Osteoblast (primary cell): ENCODE data around the gene IPO11. TPM values are rescaled to one million over a fixed set of nuclear protein-coding genes. Genes with fewer than 3 reads are reported as not detected.
"Not testable (repeated sequence)": the region's sequence is repeated elsewhere in the genome, so short reads cannot be mapped to it uniquely, and the experiment has no call there.

Experiments
- DNase-seq: peaks from one replicate; pipeline ENCODE4 v3.0.0; 2011; ENCODE audit warnings: low spot score, mixed read lengths; ENCODE audit not compliant: insufficient read length; ENCODE audit errors: missing footprints
- H2AFZ ChIP-seq: 2 replicates; pipeline ENCODE4 v1.6.0; 2011; ENCODE audit warnings: mild to moderate bottlenecking, low read length
- H3K27ac ChIP-seq: 2 replicates; pipeline ENCODE4 v1.5.1; 2011; ENCODE audit warnings: mild to moderate bottlenecking, low read depth, low read length, moderate library complexity
- H3K27me3 ChIP-seq: 2 replicates; pipeline ENCODE4 v1.6.0; 2012; ENCODE audit warnings: mild to moderate bottlenecking, control low read depth, inconsistent platforms, low read length, moderate library complexity; ENCODE audit not compliant: insufficient read depth
- H3K36me3 ChIP-seq: 2 replicates; pipeline ENCODE4 v1.5.1; 2011; ENCODE audit warnings: mild to moderate bottlenecking, low read length, control low read depth, moderate library complexity; ENCODE audit not compliant: insufficient read depth
- H3K4me1 ChIP-seq: 2 replicates; pipeline ENCODE4 v1.5.1; 2011; ENCODE audit warnings: mild to moderate bottlenecking, low read length, control low read depth, moderate library complexity; ENCODE audit not compliant: insufficient read depth
- H3K4me2 ChIP-seq: 2 replicates; pipeline ENCODE4 v1.6.0; 2011; ENCODE audit warnings: mild to moderate bottlenecking, low read length; ENCODE audit not compliant: insufficient read depth
- H3K4me3 ChIP-seq: fragments of 200-600 bp; sonication (generic); 3 replicates; pipeline ENCODE4 v1.5.1; 2012; ENCODE audit warnings: mild to moderate bottlenecking, low read length, inconsistent platforms; ENCODE audit not compliant: insufficient read depth
- H3K79me2 ChIP-seq: 2 replicates; pipeline ENCODE4 v1.6.0; 2012; ENCODE audit warnings: mild to moderate bottlenecking, low read length, control low read depth, inconsistent platforms; ENCODE audit not compliant: insufficient read depth
- H3K9me3 ChIP-seq: 2 replicates; pipeline ENCODE4 v1.5.1; 2011; ENCODE audit warnings: low read depth, low read length, control low read depth
- H4K20me1 ChIP-seq: 2 replicates; pipeline ENCODE4 v1.6.0; 2012; ENCODE audit warnings: mild to moderate bottlenecking, low read length, control low read depth; ENCODE audit not compliant: insufficient read depth
- CTCF ChIP-seq: IDR thresholded peaks from 2 replicates; pipeline ENCODE4 v1.5.1; 2011; ENCODE audit warnings: mild to moderate bottlenecking, low read depth, low read length, moderate library complexity; ENCODE audit errors: extremely low read depth
- total RNA-seq: library from RNA; depleted of rRNA; stranded (reverse); fragments of >200 nt; gene quantifications from 2 replicates; pipeline ENCODE4 v1.2.3, GENCODE V29; 2012

The IPO11 gene
- total RNA-seq, 1 donor: 24.2 TPM

- no peaks in the 10 kb centered on the region for H3K79me2 ChIP-seq
- DNase-seq: no peak
- no peak overlapping the region for H3K4me2 ChIP-seq
- no peak overlapping the region for H3K4me3 ChIP-seq
- H3K36me3 ChIP-seq: no peaks in the 10 kb centered on the region
- no peak overlapping the region for H2AFZ ChIP-seq
- no peak for TF ChIP-seq CTCF
- no peaks in the 10 kb centered on the region for H4K20me1 ChIP-seq
- H3K4me1 ChIP-seq: no peaks in the 10 kb centered on the region
- H3K27me3 ChIP-seq: no peaks in the 10 kb centered on the region
- H3K27ac ChIP-seq: no peak overlapping the region
- no peaks in the 10 kb centered on the region for H3K9me3 ChIP-seq
These were observed 97.2 kb downstream of the IPO11 start for GRCh38 chr5:62509806-62510205.

GRCh38 chr5:62513085-62513484 is 100.5 kb downstream of the IPO11 start:
- not testable (repeated sequence) for DNase-seq, H3K36me3 ChIP-seq

GRCh38 chr5:62514510-62515119 is 102.1 kb downstream of the IPO11 start:
- no peaks in the 10 kb centered on the region for H3K36me3 ChIP-seq
- no peaks in the 10 kb centered on the region for H3K79me2 ChIP-seq
- peak; percentile 19 for DNase-seq
- no peak overlapping the region for H2AFZ ChIP-seq
- no peaks in the 10 kb centered on the region for H3K9me3 ChIP-seq
- H3K27ac ChIP-seq: no peak overlapping the region
- TF ChIP-seq CTCF: no peak
- no peak overlapping the region for H3K4me3 ChIP-seq
- H3K4me2 ChIP-seq: no peak overlapping the region
- no peaks in the 10 kb centered on the region for H3K27me3 ChIP-seq
- H3K4me1 ChIP-seq: no peaks in the 10 kb centered on the region
- no peaks in the 10 kb centered on the region for H4K20me1 ChIP-seq

More at GRCh38 chr5:62513085-62513484, 100.5 kb downstream of the IPO11 start:
- H3K9me3 ChIP-seq, H3K79me2 ChIP-seq, H3K4me1 ChIP-seq, H2AFZ ChIP-seq, H3K27ac ChIP-seq, H3K27me3 ChIP-seq, H3K4me3 ChIP-seq, H3K4me2 ChIP-seq, H4K20me1 ChIP-seq: not testable (repeated sequence)

- not testable (repeated sequence) for H3K9me3 ChIP-seq, H3K27me3 ChIP-seq, H3K4me3 ChIP-seq, H2AFZ ChIP-seq, H3K4me1 ChIP-seq, DNase-seq, H3K36me3 ChIP-seq, H3K79me2 ChIP-seq, H4K20me1 ChIP-seq, H3K27ac ChIP-seq, H3K4me2 ChIP-seq
These were observed 108.2 kb downstream of the IPO11 start for GRCh38 chr5:62520812-62521211.

- H3K4me2 ChIP-seq: no peak overlapping the region
- no peaks in the 10 kb centered on the region for H3K36me3 ChIP-seq
- H3K4me1 ChIP-seq: no peaks in the 10 kb centered on the region
- DNase-seq: no peak
- H3K27me3 ChIP-seq: no peaks in the 10 kb centered on the region
- no peaks in the 10 kb centered on the region for H3K9me3 ChIP-seq
- no peak overlapping the region for H3K4me3 ChIP-seq
- H4K20me1 ChIP-seq: no peaks in the 10 kb centered on the region
- H2AFZ ChIP-seq: no peak overlapping the region
- no peak overlapping the region for H3K27ac ChIP-seq
- H3K79me2 ChIP-seq: no peaks in the 10 kb centered on the region
- TF ChIP-seq CTCF: no peak
These were observed 108.8 kb downstream of the IPO11 start for GRCh38 chr5:62521319-62521718.
